Hepatocyte (in vitro differentiated cells): ENCODE results near the gene ZNG1F.
"Not testable (repeated sequence)": the region's sequence is repeated elsewhere in the genome, so short reads cannot be mapped to it uniquely, and the experiment has no call there.

Source experiments
- CTCF ChIP-seq: fragments of 200-600 bp; sonication (generic); IDR thresholded peaks from 2 replicates; pipeline ENCODE4 v1.5.1; 2016; ENCODE audit warnings: antibody characterized with exemption, mild to moderate bottlenecking; ENCODE audit not compliant: poor library complexity
- EZH2 ChIP-seq: fragments of 200-600 bp; sonication (generic); IDR thresholded peaks from 2 replicates; pipeline ENCODE4 v1.6.1; 2016; ENCODE audit warnings: antibody characterized with exemption, mild to moderate bottlenecking, borderline replicate concordance
- EZH2phosphoT487 ChIP-seq: fragments of 200-600 bp; sonication (generic); IDR thresholded peaks from one replicate; pipeline ENCODE4 v1.6.1; 2018; ENCODE audit warnings: antibody characterized with exemption, mild to moderate bottlenecking, low read depth, moderate library complexity; ENCODE audit not compliant: unreplicated experiment, severe bottlenecking

- TF ChIP-seq CTCF, EZH2, EZH2phosphoT487: not testable (repeated sequence)
Observed at GRCh38 chr9:41095060-41095459, 94.1 kb downstream of the ZNG1F start.
